ENCODE data around the gene TLE2.
"Not testable (repeated sequence)": the region's sequence is repeated elsewhere in the genome, so short reads cannot be mapped to it uniquely, and the experiment has no call there.

Gene TLE2

GRCh38 chr19:3056417-3057088 is 27.5 kb upstream of the TLE2 start:
- no peak for DNase-seq (ENCODE audit: low read depth in 2 of 2)

DNA sequence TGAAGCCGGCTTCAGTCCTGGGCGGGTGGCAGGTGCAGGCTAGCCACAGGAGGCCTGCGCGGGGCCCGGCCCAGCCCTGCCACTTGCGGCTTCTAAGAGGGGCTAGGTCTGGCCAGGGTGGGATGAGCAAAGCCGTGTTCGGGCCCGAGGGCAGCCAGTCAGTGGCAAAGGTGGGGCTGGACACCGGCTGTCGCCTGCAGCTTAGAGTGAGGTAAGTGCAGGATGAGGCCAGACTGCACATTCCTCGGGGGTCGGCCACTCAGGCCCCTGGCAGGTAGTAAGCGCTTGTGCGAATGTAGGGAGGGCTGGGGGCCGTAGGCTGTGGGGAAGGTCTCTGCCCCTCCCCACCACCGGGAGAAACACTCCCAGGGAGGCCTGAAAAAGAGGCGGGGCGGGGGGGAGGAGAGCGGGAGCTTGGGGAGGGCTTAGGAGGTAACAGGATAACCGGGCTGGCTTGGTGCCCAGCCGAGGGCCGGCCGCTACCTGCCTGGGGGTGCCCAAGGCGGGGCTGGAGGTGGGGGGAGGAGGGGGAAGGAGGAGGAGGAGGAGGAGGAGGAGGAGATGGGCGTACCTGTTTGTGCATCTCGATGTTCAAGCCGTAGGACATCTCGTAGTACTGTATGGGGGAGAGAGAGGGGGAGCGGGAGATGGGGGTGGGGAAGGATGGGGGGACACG is 26.8 kb upstream of the TLE2 start:
- DNase-seq (ENCODE audit: low read depth in 2 of 2): no peak

DNA sequence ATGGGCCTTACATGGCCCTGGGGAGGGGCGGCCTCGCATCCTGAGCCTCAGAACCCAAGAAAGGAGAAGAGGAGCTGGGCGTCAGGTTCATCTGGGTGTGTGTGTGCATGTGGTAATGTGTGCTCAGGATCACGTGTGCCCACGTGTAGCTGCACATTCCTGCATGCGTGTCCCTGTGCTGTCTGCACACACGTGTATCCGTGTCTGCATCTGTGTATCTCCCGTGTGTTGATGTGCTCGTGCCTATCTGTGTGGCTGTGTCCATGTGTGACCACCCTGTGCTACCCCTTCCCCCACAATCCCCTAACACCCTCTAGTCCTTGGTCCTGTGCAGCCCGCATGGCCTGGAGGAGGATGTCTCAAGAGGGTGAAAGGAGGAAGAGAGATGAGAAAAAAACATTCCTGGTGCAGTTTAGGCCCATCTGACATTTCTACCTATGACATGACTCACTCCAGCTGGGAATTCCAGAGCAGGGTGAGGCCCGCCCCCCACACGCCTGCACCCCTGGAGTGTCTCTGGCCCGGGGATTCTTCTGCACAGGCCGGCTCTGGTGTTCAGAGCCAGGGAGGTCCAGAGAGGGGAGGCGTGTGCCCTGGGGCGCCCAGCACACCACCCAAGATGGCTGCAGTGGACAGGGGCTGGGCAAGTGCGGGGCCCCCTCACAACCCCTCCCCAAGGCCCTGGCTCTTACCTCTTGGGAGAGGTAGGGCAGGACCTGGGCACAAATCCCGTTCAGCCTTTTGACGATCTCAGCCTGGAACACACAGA is 26.1 kb upstream of the TLE2 start:
- no peak for DNase-seq (ENCODE audit: low read depth in 2 of 2)

- no peak for DNase-seq (ENCODE audit: low read depth in 2 of 2)
Measured at GRCh38 chr19:3054265-3054971, 25.3 kb upstream of the TLE2 start.

DNA sequence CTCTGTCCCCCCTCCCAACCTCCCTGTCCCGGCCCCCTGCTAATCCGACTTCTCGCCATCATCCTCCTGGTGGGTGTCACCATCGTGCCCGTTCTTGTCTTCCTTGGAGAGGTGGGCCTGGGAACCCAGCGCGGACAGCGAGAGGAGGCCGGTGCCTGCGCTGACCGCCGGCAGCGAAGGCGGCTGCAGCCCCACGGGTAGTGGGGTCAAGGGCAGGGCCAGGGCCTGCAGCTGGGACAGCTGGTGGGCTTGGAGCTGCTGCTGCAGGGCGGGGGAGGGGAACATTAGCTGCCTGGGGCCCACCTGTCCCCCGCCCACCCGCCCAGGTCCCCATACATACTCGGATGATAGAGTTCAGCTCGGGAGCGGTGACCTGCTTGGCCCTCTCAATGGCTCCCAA is 24.7 kb upstream of the TLE2 start:
- no peak for DNase-seq (ENCODE audit: low read depth in 2 of 2)

DNA sequence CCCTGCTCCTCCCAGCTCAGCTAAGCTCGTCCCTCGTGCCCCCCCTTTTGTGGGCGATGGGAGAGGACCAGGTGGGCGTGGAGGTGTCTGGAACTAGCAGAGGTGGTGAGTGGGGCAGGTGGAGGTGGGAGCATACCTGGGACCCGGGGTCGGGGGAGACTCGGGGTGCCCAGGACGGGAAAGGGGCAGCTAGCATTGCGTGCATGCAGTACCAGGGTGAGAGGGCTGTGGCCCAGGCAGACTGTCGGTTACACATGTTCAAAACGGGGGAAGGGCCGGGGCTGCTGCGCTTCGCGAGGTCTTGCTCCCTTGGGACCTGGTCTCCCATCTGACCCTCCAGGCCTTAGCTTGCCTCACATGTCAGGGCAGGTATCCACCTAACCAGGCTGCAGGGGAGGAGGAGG is 24.1 kb upstream of the TLE2 start:
- no peak for DNase-seq (ENCODE audit: low read depth in 2 of 2)

DNA sequence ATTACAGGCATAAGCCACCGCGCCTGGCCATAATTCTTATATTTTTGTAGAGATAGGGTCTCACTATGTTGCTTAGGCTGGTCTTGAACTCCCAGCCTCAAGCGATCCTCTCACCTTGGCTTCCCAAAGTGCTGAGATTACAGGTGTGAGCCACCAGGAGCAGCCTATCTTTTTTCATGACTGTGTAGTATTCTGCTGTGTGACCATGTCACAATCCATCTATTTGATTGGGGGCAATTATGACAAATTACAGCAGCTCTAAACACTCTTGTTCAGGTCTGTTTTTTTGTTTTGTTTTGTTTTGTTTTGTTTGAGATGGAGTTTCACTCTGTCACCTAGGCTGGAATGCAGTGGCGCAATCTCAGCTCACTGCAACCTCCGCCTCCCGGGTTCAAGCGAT is 20.9 kb upstream of the TLE2 start:
- not testable (repeated sequence) for DNase-seq (ENCODE audit: low read depth in 2 of 2)

- no peak for DNase-seq (ENCODE audit: low read depth in 2 of 2)
Measured at GRCh38 chr19:3049089-3049488, 20.0 kb upstream of the TLE2 start.

- no peak for DNase-seq (ENCODE audit: low read depth in 2 of 2)
Measured at GRCh38 chr19:3048190-3048533, 19.1 kb upstream of the TLE2 start.

DNA sequence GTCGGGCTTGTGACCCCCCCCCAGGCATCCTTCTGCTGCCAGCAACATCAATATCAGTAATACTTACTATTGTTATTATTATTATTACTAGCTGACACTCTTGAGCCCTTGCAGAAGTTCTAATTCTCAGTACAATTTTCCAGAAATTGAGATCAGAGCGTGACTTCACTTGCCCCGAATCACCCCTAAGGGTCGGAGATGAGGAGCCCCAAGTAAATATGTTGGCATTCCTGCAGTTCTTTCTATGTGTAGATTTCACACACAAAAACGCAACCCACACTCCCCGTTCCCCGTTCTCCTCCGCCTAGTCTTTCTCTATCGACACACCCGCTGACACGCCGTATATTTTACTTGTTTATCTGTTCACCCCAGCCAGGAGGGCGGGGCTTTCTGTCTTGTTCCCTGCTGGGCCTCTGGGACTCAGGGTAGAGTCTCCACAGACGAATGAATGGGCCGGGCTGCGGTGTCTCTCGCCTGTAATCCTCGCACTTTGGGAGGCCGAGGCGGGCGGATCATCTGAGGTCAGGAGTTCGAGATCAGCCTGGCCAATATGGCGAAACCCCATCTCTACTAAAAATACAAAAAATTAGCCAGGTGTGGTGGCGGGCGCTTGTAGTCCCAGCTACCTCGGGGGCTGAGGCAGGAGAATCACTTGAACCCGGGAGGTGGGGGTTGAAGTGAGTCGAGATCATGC is 18.6 kb upstream of the TLE2 start:
- peak; percentile 47 to 68 for DNase-seq (ENCODE audit: low read depth in 2 of 2)

GRCh38 chr19:3046698-3047495 is 17.8 kb upstream of the TLE2 start:
- DNase-seq (ENCODE audit: low read depth in 2 of 2): no peak

- DNase-seq (ENCODE audit: low read depth in 2 of 2): no peak
Measured at GRCh38 chr19:3045885-3046697, 17.0 kb upstream of the TLE2 start.

GRCh38 chr19:3045191-3045590 is 16.1 kb upstream of the TLE2 start:
- no peak for DNase-seq (ENCODE audit: low read depth in 2 of 2)

GRCh38 chr19:3042621-3043267 is 13.7 kb upstream of the TLE2 start:
- no peak for DNase-seq (ENCODE audit: low read depth in 2 of 2)

DNA sequence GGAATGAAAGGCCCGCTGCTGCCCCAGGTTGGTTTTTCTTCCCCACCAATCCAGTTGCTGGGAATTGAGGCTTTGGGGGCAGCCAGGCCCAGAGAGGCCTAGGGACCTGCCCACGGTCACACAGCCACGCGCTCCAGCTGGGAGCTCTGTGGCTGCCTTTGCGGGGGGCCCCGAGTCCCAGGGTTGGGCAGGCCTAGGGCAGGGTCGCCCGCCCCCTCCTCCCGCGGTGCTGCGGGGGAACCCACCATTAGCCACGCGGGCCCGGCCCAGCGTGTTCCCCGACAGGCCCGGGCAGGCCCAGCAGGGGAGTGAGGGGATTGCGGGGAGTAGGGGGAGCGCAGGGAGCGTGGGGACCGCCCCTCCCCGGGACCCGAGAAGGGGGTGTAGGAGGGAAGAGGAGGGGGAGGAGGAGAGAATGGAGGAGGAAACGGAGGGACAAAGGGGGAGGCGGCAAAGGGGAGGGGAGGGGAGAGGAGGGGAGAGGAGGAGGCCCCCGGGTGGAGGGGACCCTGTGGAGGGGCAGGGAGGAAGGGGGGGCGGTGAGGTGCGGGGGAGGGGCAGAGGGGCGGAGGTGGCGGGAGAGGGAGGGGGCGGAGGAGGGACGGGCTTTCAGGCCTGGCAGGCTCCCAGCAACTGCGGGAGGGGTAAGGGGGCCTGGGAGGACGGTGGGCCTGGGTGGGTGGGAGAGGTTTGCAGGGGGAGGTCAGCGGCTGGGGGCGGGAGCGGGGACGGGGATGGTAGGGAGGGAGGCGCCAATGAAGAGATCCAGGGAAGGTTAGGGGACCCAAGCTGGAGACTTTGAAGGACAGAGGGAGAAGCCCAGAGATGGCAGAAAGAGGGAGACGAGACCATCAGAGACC is 12.9 kb upstream of the TLE2 start:
- DNase-seq (ENCODE audit: low read depth in 2 of 2): no peak

GRCh38 chr19:3041327-3041726 is 12.2 kb upstream of the TLE2 start:
- no peak for DNase-seq (ENCODE audit: low read depth in 2 of 2)

DNA sequence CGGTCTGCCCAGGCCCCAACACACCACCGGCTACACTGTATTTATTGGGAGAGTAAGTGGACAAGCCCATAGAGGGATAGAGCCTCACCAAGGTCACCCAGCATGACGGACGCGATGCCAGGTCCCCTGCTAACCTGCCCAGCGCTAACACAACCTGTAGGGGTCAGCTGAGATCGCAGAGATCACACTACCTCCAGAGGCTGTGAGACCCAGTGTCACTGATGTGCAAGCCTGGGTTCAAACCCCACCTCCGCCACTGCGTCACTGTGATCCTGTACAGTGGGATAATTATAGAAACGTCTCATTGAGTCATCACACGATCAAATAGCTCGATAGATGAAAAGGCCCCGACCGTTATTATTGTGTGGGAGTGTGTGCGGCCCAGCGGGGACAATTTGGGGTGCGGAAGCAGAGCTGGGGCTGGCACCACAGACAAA is 10.6 kb upstream of the TLE2 start:
- no peak for DNase-seq (ENCODE audit: low read depth in 2 of 2)

GRCh38 chr19:3039125-3039524 is 10.0 kb upstream of the TLE2 start:
- no peak for DNase-seq (ENCODE audit: low read depth in 2 of 2)

DNA sequence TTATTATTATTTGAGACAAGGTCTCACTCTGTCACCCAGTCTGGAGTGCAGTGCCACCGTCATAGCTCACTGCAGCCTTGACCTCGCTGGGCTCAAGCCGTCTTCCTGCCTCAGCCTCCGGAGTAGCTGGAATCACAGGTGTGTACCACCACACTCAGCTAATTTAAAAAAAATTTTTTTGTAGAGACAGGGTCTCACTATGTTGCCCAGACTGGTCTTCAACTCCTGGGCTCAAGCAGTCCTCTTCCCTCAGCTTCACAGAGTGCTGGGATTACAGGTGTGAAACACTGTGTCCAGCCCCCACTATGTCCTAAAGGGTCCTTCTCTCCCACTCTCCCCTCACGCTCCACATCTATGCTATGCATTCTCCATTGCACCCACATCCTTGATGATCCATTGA is 9.1 kb upstream of the TLE2 start:
- no peak for DNase-seq (ENCODE audit: low read depth in 2 of 2)
